HFF-Myc (cell line): ENCODE measurements around the gene NUCB1.
"Not testable (repeated sequence)": the region's sequence is repeated elsewhere in the genome, so short reads cannot be mapped to it uniquely, and the experiment has no call there.

Experiments used
- DNase-seq: peaks from one replicate; pipeline ENCODE4 v3.0.0-alpha.2; 2011; ENCODE audit warnings: low read depth; ENCODE audit errors: extremely low read depth
- H3K4me3 ChIP-seq: replicated peaks from 2 replicates; pipeline ENCODE4 v1.5.1; 2011; ENCODE audit warnings: low read depth, mild to moderate bottlenecking, control low read depth, low read length
- CTCF ChIP-seq: IDR thresholded peaks from 2 replicates; pipeline ENCODE4 v1.5.1; 2012; ENCODE audit warnings: mild to moderate bottlenecking, low read depth, low read length, control low read depth; ENCODE audit errors: missing control alignments

Gene NUCB1

GRCh38 chr19:48883726-48884125 is 16.4 kb upstream of the NUCB1 start:
- no peak overlapping the region for H3K4me3 ChIP-seq
- TF ChIP-seq CTCF: no peak
- DNase-seq: no peak

- TF ChIP-seq CTCF: no peak
- DNase-seq: no peak
- no peak overlapping the region for H3K4me3 ChIP-seq
Observed at GRCh38 chr19:48887861-48888612, 12.1 kb upstream of the NUCB1 start.

- DNase-seq: not testable (repeated sequence)
Observed at GRCh38 chr19:48889496-48889895, 10.6 kb upstream of the NUCB1 start.

GRCh38 chr19:48890551-48890950 is 9.6 kb upstream of the NUCB1 start:
- no peak for DNase-seq
- H3K4me3 ChIP-seq: no peak overlapping the region
- no peak for TF ChIP-seq CTCF

More at GRCh38 chr19:48889496-48889895, 10.6 kb upstream of the NUCB1 start:
- not testable (repeated sequence) for H3K4me3 ChIP-seq

- no peak for TF ChIP-seq CTCF
- DNase-seq: no peak
- no peak overlapping the region for H3K4me3 ChIP-seq
Observed at GRCh38 chr19:48895226-48895625, 4.9 kb upstream of the NUCB1 start.

GRCh38 chr19:48896191-48896720 is 3.9 kb upstream of the NUCB1 start:
- no peak overlapping the region for H3K4me3 ChIP-seq
- TF ChIP-seq CTCF: no peak
- no peak for DNase-seq

GRCh38 chr19:48897181-48897580 is 2.9 kb upstream of the NUCB1 start:
- no peak for DNase-seq
- no peak for TF ChIP-seq CTCF
- no peak overlapping the region for H3K4me3 ChIP-seq

- H3K4me3 ChIP-seq: peak overlapping the region; percentile 61
Observed at GRCh38 chr19:48899386-48899749, 744 bp upstream of the NUCB1 start.

More at GRCh38 chr19:48899386-48899749, 744 bp upstream of the NUCB1 start:
- DNase-seq: not testable (repeated sequence)
